Type B pancreatic cell (in vitro differentiated cells): ENCODE measurements around the gene ZMYND19. TPM values are rescaled to one million over a fixed set of nuclear protein-coding genes. Genes with fewer than 3 reads are reported as not detected.
A peak's percentile ranks its signal among the peaks of the same experiment; 100 is the strongest.
"Not testable (repeated sequence)": the region's sequence is repeated elsewhere in the genome, so short reads cannot be mapped to it uniquely, and the experiment has no call there.

Source experiments
- DNase-seq: peaks from one replicate; pipeline ENCODE4 v3.0.0; 2021; ENCODE audit warnings: mixed read lengths; ENCODE audit not compliant: unreplicated experiment; ENCODE audit errors: extremely low spot score
- H3K27ac Mint-ChIP-seq: 2 replicates; pipeline ENCODE4 v1.8.0; 2021; ENCODE audit warnings: mild to moderate bottlenecking, mixed read lengths
- H3K27me3 Mint-ChIP-seq: 2 replicates; pipeline ENCODE4 v1.8.0; 2021; ENCODE audit warnings: mixed read lengths
- H3K36me3 Mint-ChIP-seq: 2 replicates; pipeline ENCODE4 v1.8.0; 2021; ENCODE audit warnings: mixed read lengths
- H3K4me1 Mint-ChIP-seq: one replicate; pipeline ENCODE4 v1.8.0; 2021; ENCODE audit warnings: mixed read lengths; ENCODE audit not compliant: unreplicated experiment
- H3K4me3 Mint-ChIP-seq: 2 replicates; pipeline ENCODE4 v1.8.0; 2021; ENCODE audit warnings: mild to moderate bottlenecking, mixed read lengths
- H3K9me3 Mint-ChIP-seq: 2 replicates; pipeline ENCODE4 v1.8.0; 2021; ENCODE audit warnings: mixed read lengths
- CTCF ChIP-seq: fragments of 200-600 bp; sonication (generic); conservative IDR thresholded peaks from 2 replicates; pipeline ENCODE4 v1.5.0; 2021; ENCODE audit warnings: antibody characterized with exemption, mild to moderate bottlenecking
- total RNA-seq: library from RNA; stranded (reverse); gene quantifications from 2 replicates; pipeline ENCODE4 v1.2.1, GENCODE V29; 2021; ENCODE audit warnings: low replicate concordance

Gene ZMYND19
- total RNA-seq, 1 donor from 2014 or later = 45.3 TPM

GRCh38 chr9:137564134-137564533 lies 26.2 kb downstream of the ZMYND19 start:
- no peak overlapping the region for H3K27ac Mint-ChIP-seq
- H3K9me3 Mint-ChIP-seq = no peaks in the 10 kb centered on the region
- TF ChIP-seq CTCF = no peak
- H3K36me3 Mint-ChIP-seq = peaks cover 19% of the 10 kb centered on the region
- H3K4me3 Mint-ChIP-seq = no peak overlapping the region
- DNase-seq = no peak
- no peaks in the 10 kb centered on the region for H3K4me1 Mint-ChIP-seq
- no peaks in the 10 kb centered on the region for H3K27me3 Mint-ChIP-seq

- no peaks in the 10 kb centered on the region for H3K27me3 Mint-ChIP-seq
- peaks cover 27% of the 10 kb centered on the region for H3K36me3 Mint-ChIP-seq
- H3K27ac Mint-ChIP-seq = no peak overlapping the region
- no peaks in the 10 kb centered on the region for H3K9me3 Mint-ChIP-seq
- no peak overlapping the region for H3K4me3 Mint-ChIP-seq
- peaks cover 8% of the 10 kb centered on the region for H3K4me1 Mint-ChIP-seq
- TF ChIP-seq CTCF = no peak
- DNase-seq = no peak
Measured at GRCh38 chr9:137558127-137558526, 32.2 kb downstream of the ZMYND19 start.

GRCh38 chr9:137556069-137556838 lies 34.1 kb downstream of the ZMYND19 start:
- peaks cover 18% of the 10 kb centered on the region for H3K36me3 Mint-ChIP-seq
- peaks cover 11% of the 10 kb centered on the region for H3K4me1 Mint-ChIP-seq
- peak overlapping the region; percentile 81 for H3K27ac Mint-ChIP-seq
- no peak for DNase-seq
- H3K9me3 Mint-ChIP-seq = no peaks in the 10 kb centered on the region
- no peak for TF ChIP-seq CTCF
- H3K4me3 Mint-ChIP-seq = peak overlapping the region; percentile 20
- no peaks in the 10 kb centered on the region for H3K27me3 Mint-ChIP-seq

- DNase-seq = no peak
- TF ChIP-seq CTCF = no peak
- H3K9me3 Mint-ChIP-seq = no peaks in the 10 kb centered on the region
- no peaks in the 10 kb centered on the region for H3K27me3 Mint-ChIP-seq
- peaks cover 17% of the 10 kb centered on the region for H3K36me3 Mint-ChIP-seq
- no peak overlapping the region for H3K4me3 Mint-ChIP-seq
- H3K4me1 Mint-ChIP-seq = peaks cover 13% of the 10 kb centered on the region
- H3K27ac Mint-ChIP-seq = no peak overlapping the region
Measured at GRCh38 chr9:137555179-137555578, 35.1 kb downstream of the ZMYND19 start.

- H3K4me1 Mint-ChIP-seq = peaks cover 19% of the 10 kb centered on the region
- no peaks in the 10 kb centered on the region for H3K27me3 Mint-ChIP-seq
- DNase-seq = no peak
- no peaks in the 10 kb centered on the region for H3K9me3 Mint-ChIP-seq
- peak overlapping the region; percentile 52 for H3K4me3 Mint-ChIP-seq
- no peak overlapping the region for H3K27ac Mint-ChIP-seq
- no peak for TF ChIP-seq CTCF
- H3K36me3 Mint-ChIP-seq = peaks cover 9% of the 10 kb centered on the region
Measured at GRCh38 chr9:137554349-137554748, 36.0 kb downstream of the ZMYND19 start.

GRCh38 chr9:137553654-137554053 lies 36.7 kb downstream of the ZMYND19 start:
- not testable (repeated sequence) for H3K27ac Mint-ChIP-seq, H3K27me3 Mint-ChIP-seq, H3K9me3 Mint-ChIP-seq, H3K4me3 Mint-ChIP-seq, H3K36me3 Mint-ChIP-seq, DNase-seq
- peaks cover 19% of the 10 kb centered on the region for H3K4me1 Mint-ChIP-seq
